Measurements from ENCODE around the gene NANOS3. TPM values are rescaled to one million over a fixed set of nuclear protein-coding genes. Genes with fewer than 3 reads are reported as not detected.

NANOS3 gene
- total and polyA plus RNA-seq, 2 of the 13 experiments (the other 11 are each of a cell fraction or from before 2014, with no cell fraction given): 0.21 TPM; not detected in 1

- no peaks in the 10 kb centered on the region for H3K79me2 ChIP-seq (ENCODE audit: insufficient read depth, low read length)
- peaks cover 1 to 17% of the 10 kb centered on the region in 2 experiments; a peak in 2 of 5 replicates for H3K27me3 ChIP-seq (ENCODE audit: control insufficient read depth in 1 of 2, insufficient read depth in 2 of 2, low read length in 2 of 2)
- no TSS peak for BruUV-seq (replicated peaks)
- peak overlapping the region; percentile 58 for H3K9ac ChIP-seq (ENCODE audit: insufficient read depth, low read depth, low read length)
- WGBS (ENCODE audit: low lambda C conversion rate): 1% methylated on average over 12 of the region's 12 CpGs
- H3K4me2 ChIP-seq (ENCODE audit: low read depth, low read length): peak overlapping the region; percentile 95
- no peaks in the 10 kb centered on the region for H3K9me3 ChIP-seq (ENCODE audit: low read length)
- CTCF ChIA-PET (ENCODE audit: low intra/inter-chr PET ratio, low total read pairs): interaction anchor here (1.0 to 5.0 kb wide), 3 partner anchors 21 to 192 kb away, joined by 3 to 79 read pairs (median 3); partner anchors contain the start of gene MISP3
- no peaks in the 10 kb centered on the region for H3K36me3 ChIP-seq (replicated peaks in 1 of 2; ENCODE audit: control insufficient read depth in 1 of 2, insufficient read depth in 2 of 2, low read length in 2 of 2)
- peak overlapping the region; percentile 50 to 74 (median 55); a peak in 5 of 6 replicates for H3K4me3 ChIP-seq (replicated peaks in 1 of 3; ENCODE audit: insufficient read depth in 1 of 3, low read depth in 2 of 3, low read length in 3 of 3)
- DNase-seq (ENCODE audit: low spot score) (peak; percentile 45), FAIRE-seq (no peak), ATAC-seq (peak; percentile 68)
- peak overlapping the region; percentile 20 for H2AFZ ChIP-seq (ENCODE audit: low read length)
- POLR2A ChIA-PET: interaction anchor here (1.0 to 2.1 kb wide), 3 partner anchors 125 to 256 kb away, joined by 3 to 7 read pairs (median 5); partner anchors contain the start of genes ASF1B and RFX1
- H3K4me1 ChIP-seq (ENCODE audit: insufficient read depth, low read length): peaks cover 48% of the 10 kb centered on the region
- H4K20me1 ChIP-seq (ENCODE audit: insufficient read depth, low read length): no peaks in the 10 kb centered on the region
- H3K27ac ChIP-seq (ENCODE audit: extremely low read length, insufficient read depth, low read length): no peak overlapping the region
- in situ Hi-C loops (cut with HindIII; ENCODE audit: extremely low pct_ligation_motif_present, low pct_unique_long_range_greater_than_20kb): loop anchor here (5.0 to 25.0 kb wide), 3 partner anchors 71 to 531 kb away; partner anchors contain the start of genes DCAF15, DDX39A and MISP3
- intact Hi-C loops (cut with micrococcal nuclease; ENCODE audit: unreplicated experiment): loop anchor here (2.0 kb wide), 1 partner anchor 72 kb away; the partner anchor contains the start of gene DCAF15
- TF ChIP-seq KLF9 (CRISPR knock-in tag; IDR thresholded peaks at IDR 0.05; ENCODE audit: low read depth) (no peak), ZFP36L2 (CRISPR knock-in tag; IDR thresholded peaks at IDR 0.05) (no peak), IKZF1 (IDR thresholded peaks at IDR 0.05) (no peak), TARDBP (CRISPR knock-in tag; IDR thresholded peaks at IDR 0.05) (no peak), HCFC1 (IDR thresholded peaks at IDR 0.05; ENCODE audit: low read depth, low read length) (no peak), GMEB1 (CRISPR knock-in tag; IDR thresholded peaks at IDR 0.05; ENCODE audit: borderline replicate concordance) (no peak), MXD4 (CRISPR knock-in tag; IDR thresholded peaks at IDR 0.05) (no peak), ZNF562 (CRISPR knock-in tag; IDR thresholded peaks at IDR 0.05; ENCODE audit: borderline replicate concordance) (no peak), GRHL1 (CRISPR knock-in tag; conservative IDR thresholded peaks at IDR 0.05) (no peak), DMAP1 (CRISPR knock-in tag; IDR thresholded peaks at IDR 0.05) (no peak), MAF1 (CRISPR knock-in tag; IDR thresholded peaks at IDR 0.05; ENCODE audit: borderline replicate concordance) (no peak), HOXD1 (CRISPR knock-in tag; IDR thresholded peaks at IDR 0.05) (no peak), MIXL1 (CRISPR knock-in tag; IDR thresholded peaks at IDR 0.05) (no peak), FOXO1 (CRISPR knock-in tag; IDR thresholded peaks at IDR 0.05) (no peak)
- TF ChIP-seq, protein P1, sequence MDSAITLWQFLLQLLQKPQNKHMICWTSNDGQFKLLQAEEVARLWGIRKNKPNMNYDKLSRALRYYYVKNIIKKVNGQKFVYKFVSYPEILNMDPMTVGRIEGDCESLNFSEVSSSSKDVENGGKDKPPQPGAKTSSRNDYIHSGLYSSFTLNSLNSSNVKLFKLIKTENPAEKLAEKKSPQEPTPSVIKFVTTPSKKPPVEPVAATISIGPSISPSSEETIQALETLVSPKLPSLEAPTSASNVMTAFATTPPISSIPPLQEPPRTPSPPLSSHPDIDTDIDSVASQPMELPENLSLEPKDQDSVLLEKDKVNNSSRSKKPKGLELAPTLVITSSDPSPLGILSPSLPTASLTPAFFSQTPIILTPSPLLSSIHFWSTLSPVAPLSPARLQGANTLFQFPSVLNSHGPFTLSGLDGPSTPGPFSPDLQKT (CRISPR knock-in tag; IDR thresholded peaks at IDR 0.05; ENCODE audit: borderline replicate concordance): no peak
- TF ChIP-seq, protein P2, sequence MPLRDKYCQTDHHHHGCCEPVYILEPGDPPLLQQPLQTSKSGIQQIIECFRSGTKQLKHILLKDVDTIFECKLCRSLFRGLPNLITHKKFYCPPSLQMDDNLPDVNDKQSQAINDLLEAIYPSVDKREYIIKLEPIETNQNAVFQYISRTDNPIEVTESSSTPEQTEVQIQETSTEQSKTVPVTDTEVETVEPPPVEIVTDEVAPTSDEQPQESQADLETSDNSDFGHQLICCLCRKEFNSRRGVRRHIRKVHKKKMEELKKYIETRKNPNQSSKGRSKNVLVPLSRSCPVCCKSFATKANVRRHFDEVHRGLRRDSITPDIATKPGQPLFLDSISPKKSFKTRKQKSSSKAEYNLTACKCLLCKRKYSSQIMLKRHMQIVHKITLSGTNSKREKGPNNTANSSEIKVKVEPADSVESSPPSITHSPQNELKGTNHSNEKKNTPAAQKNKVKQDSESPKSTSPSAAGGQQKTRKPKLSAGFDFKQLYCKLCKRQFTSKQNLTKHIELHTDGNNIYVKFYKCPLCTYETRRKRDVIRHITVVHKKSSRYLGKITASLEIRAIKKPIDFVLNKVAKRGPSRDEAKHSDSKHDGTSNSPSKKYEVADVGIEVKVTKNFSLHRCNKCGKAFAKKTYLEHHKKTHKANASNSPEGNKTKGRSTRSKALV (CRISPR knock-in tag; IDR thresholded peaks at IDR 0.05): no peak
- TF ChIP-seq, protein P3, sequence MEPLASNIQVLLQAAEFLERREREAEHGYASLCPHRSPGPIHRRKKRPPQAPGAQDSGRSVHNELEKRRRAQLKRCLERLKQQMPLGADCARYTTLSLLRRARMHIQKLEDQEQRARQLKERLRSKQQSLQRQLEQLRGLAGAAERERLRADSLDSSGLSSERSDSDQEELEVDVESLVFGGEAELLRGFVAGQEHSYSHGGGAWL (CRISPR knock-in tag; IDR thresholded peaks at IDR 0.05): no peak
Observed at GRCh38 chr19:13881251-13881691, 4.3 kb downstream of the NANOS3 start.

Measured in HepG2 (cell line).